Endodermal cell (in vitro differentiated cells): ENCODE data around the gene PARL. TPM values are rescaled to one million over a fixed set of nuclear protein-coding genes. Genes with fewer than 3 reads are reported as not detected.
"Not testable (repeated sequence)": the region's sequence is repeated elsewhere in the genome, so short reads cannot be mapped to it uniquely, and the experiment has no call there.

Experiments used
- DNase-seq: peaks from one replicate; pipeline ENCODE4 v3.0.0-alpha.2; 2017
- H3K27ac ChIP-seq: 2 replicates; pipeline ENCODE4 v1.5.1; 2013; ENCODE audit warnings: mild to moderate bottlenecking, low read depth, low read length, moderate library complexity
- H3K27me3 ChIP-seq: 2 replicates; pipeline ENCODE4 v1.6.1; 2013; ENCODE audit warnings: mild to moderate bottlenecking, low read length, moderate library complexity; ENCODE audit not compliant: insufficient read depth, control insufficient read depth, poor library complexity, severe bottlenecking
- H3K36me3 ChIP-seq: 2 replicates; pipeline ENCODE4 v1.7.0; 2013; ENCODE audit warnings: mild to moderate bottlenecking, low read length, moderate library complexity; ENCODE audit not compliant: control insufficient read depth, insufficient read depth
- H3K4me1 ChIP-seq: one replicate; pipeline ENCODE4 v1.7.0; 2013; ENCODE audit warnings: low read length; ENCODE audit not compliant: control insufficient read depth, insufficient read depth
- H3K4me3 ChIP-seq: 2 replicates; pipeline ENCODE4 v1.5.1; 2013; ENCODE audit warnings: mild to moderate bottlenecking, low read length, moderate library complexity
- H3K9ac ChIP-seq: 2 replicates; pipeline ENCODE4 v1.6.1; 2013; ENCODE audit warnings: mild to moderate bottlenecking, low read length, moderate library complexity; ENCODE audit not compliant: poor library complexity, severe bottlenecking; ENCODE audit errors: extremely low read depth
- H3K9me3 ChIP-seq: 2 replicates; pipeline ENCODE4 v1.6.1; 2013; ENCODE audit warnings: mild to moderate bottlenecking, low read length, moderate library complexity; ENCODE audit not compliant: control insufficient read depth
- H3K27ac Mint-ChIP-seq: 2 replicates; pipeline ENCODE4 v1.8.0; 2020; ENCODE audit warnings: mixed read lengths
- H3K27me3 Mint-ChIP-seq: 2 replicates; pipeline ENCODE4 v1.8.0; 2021; ENCODE audit warnings: mild to moderate bottlenecking, mixed read lengths; ENCODE audit not compliant: insufficient read depth
- H3K36me3 Mint-ChIP-seq: 2 replicates; pipeline ENCODE4 v1.8.0; 2020; ENCODE audit warnings: low read depth, mixed read lengths
- H3K4me1 Mint-ChIP-seq: 2 replicates; pipeline ENCODE4 v1.8.0; 2020; ENCODE audit warnings: mixed read lengths
- H3K4me3 Mint-ChIP-seq: 2 replicates; pipeline ENCODE4 v1.8.0; 2020; ENCODE audit warnings: mild to moderate bottlenecking, moderate library complexity, mixed read lengths
- H3K9me3 Mint-ChIP-seq: 2 replicates; pipeline ENCODE4 v1.8.0; 2020; ENCODE audit warnings: mild to moderate bottlenecking, mixed read lengths
- CTCF ChIP-seq: fragments of 200-600 bp; sonication (generic); conservative IDR thresholded peaks from 2 replicates; pipeline ENCODE4 v1.5.0; 2021; ENCODE audit warnings: antibody characterized with exemption, mild to moderate bottlenecking
- WGBS, 2 experiments: methylation state at CpG; one replicate each; pipeline versions ENCODE4 v1.1.5 to v1.1.7; 2013; ENCODE audit warnings: missing lambda C conversion rate in 2 of 2, mixed read lengths in 1 of 2; ENCODE audit not compliant: insufficient coverage in 1 of 2, insufficient read length in 1 of 2; 5-methylcytosine and 5-hydroxymethylcytosine counted together
- total RNA-seq, 2 donors: library from RNA; stranded (reverse); fragmentation: NEBNext Ultra II Directional in 1 of 2; extraction: Animal tissue kit (Norgen Biotek cat#: 25700) in 1 of 2; gene quantifications; 2 replicates in 1 of 2; 3 replicates in 1 of 2; pipeline ENCODE4 v1.2.1, GENCODE V29; 2021

PARL gene
- total RNA-seq, 2 donors from 2014 or later: 77.3 to 83.0 TPM

- no peak for TF ChIP-seq CTCF
- peaks cover 2% of the 10 kb centered on the region for H3K4me1 Mint-ChIP-seq
- H3K9me3 Mint-ChIP-seq: peaks cover 2% of the 10 kb centered on the region
- no peak overlapping the region for H3K4me3 Mint-ChIP-seq
- H3K36me3 Mint-ChIP-seq: peaks cover 75% of the 10 kb centered on the region
- Histone ChIP-seq H3K27ac (no peak overlapping the region), H3K9me3 (no peaks in the 10 kb centered on the region), H3K4me3 (no peak overlapping the region), H3K36me3 (peaks cover 87% of the 10 kb centered on the region), H3K4me1 (no peaks in the 10 kb centered on the region), H3K9ac (no peak overlapping the region), H3K27me3 (no peaks in the 10 kb centered on the region)
- DNase-seq: no peak
- H3K27me3 Mint-ChIP-seq: no peaks in the 10 kb centered on the region
- 92 to 96% methylated on average over 7 to 16 of the region's 16 CpGs for WGBS, 2 experiments
- no peak overlapping the region for H3K27ac Mint-ChIP-seq
These were observed 94.0 kb downstream of the PARL start for GRCh38 chr3:183790700-183791099.

- no peak overlapping the region for H3K4me3 ChIP-seq
- no peaks in the 10 kb centered on the region for H3K9me3 ChIP-seq
- Mint-ChIP-seq H3K4me3 (no peak overlapping the region), H3K9me3 (peaks cover 2% of the 10 kb centered on the region), H3K4me1 (peaks cover 2% of the 10 kb centered on the region), H3K36me3 (peaks cover 78% of the 10 kb centered on the region), H3K27ac (no peak overlapping the region), H3K27me3 (no peaks in the 10 kb centered on the region)
- no peak for TF ChIP-seq CTCF
- no peak overlapping the region for H3K27ac ChIP-seq
- WGBS, 2 experiments: 90 to 94% methylated on average over 4 of the region's 4 CpGs
- H3K4me1 ChIP-seq: no peaks in the 10 kb centered on the region
- H3K27me3 ChIP-seq: no peaks in the 10 kb centered on the region
- no peak overlapping the region for H3K9ac ChIP-seq
- peaks cover 86% of the 10 kb centered on the region for H3K36me3 ChIP-seq
- no peak for DNase-seq
These were observed 94.9 kb downstream of the PARL start for GRCh38 chr3:183789826-183790225.

- not testable (repeated sequence) for H3K4me3 Mint-ChIP-seq, H3K27ac Mint-ChIP-seq, H3K27me3 ChIP-seq, H3K4me1 Mint-ChIP-seq, H3K4me1 ChIP-seq, H3K4me3 ChIP-seq, DNase-seq, H3K9me3 Mint-ChIP-seq, H3K27ac ChIP-seq, H3K9ac ChIP-seq, H3K9me3 ChIP-seq, H3K27me3 Mint-ChIP-seq
- H3K36me3 Mint-ChIP-seq: peaks cover 81% of the 10 kb centered on the region
- peaks cover 83% of the 10 kb centered on the region for H3K36me3 ChIP-seq
- 94 to 100% methylated on average over 6 to 10 of the region's 10 CpGs for WGBS, 2 experiments
These were observed 100.2 kb downstream of the PARL start for GRCh38 chr3:183784503-183784902.
